Hematopoietic multipotent progenitor cell (in vitro differentiated cells): ENCODE measurements around the gene ALKBH7. TPM values are rescaled to one million over a fixed set of nuclear protein-coding genes. Genes with fewer than 3 reads are reported as not detected.

ENCODE experiments used
- DNase-seq, 3 donors: peaks; one replicate each; pipeline ENCODE4 v3.0.0-alpha.2; 2011 to 2015; ENCODE audit warnings: low read depth in 2 of 3, low spot score in 2 of 3
- small RNA-seq: library from RNA; depleted of rRNA; stranded (forward); fragments of <200 nt; gene quantifications from one replicate; pipeline ENCODE3, GENCODE V24; 2012
- total RNA-seq: library from RNA; depleted of rRNA; stranded (reverse); fragments of >200 nt; gene quantifications from one replicate; pipeline ENCODE4 v1.2.3, GENCODE V29; 2012

ALKBH7 gene
- total RNA-seq, 1 donor = 66.0 TPM

GRCh38 chr19:6423499-6424194 lies 51.1 kb downstream of the ALKBH7 start:
- peak in 2 of 3 donors; percentile 37 to 47 for DNase-seq

DNA sequence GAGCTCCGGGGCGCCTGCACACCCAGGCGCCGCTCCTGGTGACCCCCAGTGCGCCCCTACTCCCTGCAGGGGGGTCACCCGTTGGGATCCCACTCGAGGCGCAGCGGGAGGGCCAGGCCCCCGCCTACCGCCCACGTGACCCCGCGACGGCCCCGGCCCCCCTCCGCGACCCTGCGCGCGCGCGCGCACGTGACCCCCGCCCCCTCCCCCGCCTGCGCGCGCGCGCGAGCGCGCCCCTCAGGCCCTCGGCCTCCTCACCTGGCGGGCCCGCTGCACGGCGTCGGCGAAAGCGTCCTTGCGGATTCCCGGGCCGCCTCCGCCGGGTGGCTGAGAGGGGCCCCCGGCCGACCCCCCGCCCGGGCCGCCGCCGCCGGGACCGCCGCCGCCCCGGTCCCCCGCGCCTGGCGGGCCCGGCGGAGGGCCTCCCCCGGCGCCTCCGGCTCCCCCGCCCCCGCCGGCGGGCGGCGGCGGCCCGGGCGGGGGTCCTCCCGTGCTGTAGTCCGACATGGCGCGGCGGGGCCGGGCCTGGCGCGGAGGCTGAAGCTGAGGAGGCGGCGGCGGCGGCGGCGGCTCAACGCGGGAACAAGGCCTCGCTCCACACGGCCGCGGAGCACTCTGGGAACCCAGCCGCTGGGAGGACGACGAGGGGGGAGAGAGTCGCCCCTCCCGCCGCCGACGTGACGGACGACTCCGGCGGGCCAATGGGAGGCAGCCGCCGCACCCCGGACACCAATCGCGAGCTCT lies 51.8 kb downstream of the ALKBH7 start, which contains the start of gene KHSRP:
Gene KHSRP (minus strand): TSS at position 617 of the 744 bp plus-strand sequence. CDS start 110 bp downstream, at position 507.
- peak in 2 of 3 donors; percentile 28 to 31 for DNase-seq

Small RNA genes within 50 kb of the gene (small RNA-seq; reads per million reads assigned to genes)
- gene MIR6790 (not detected), gene MIR6885 (not detected)

Other genes with a start within 250 kb of the ALKBH7 start
- under 0.01 TPM for gene ACSBG2, start 237.1 kb upstream of the ALKBH7 start, total RNA-seq
- gene MLLT1, start 92.8 kb upstream of the ALKBH7 start, total RNA-seq = 7.8 TPM
- under 0.01 TPM for gene ACER1, start 39.2 kb upstream of the ALKBH7 start, total RNA-seq
- gene CLPP, start 11.3 kb upstream of the ALKBH7 start, total RNA-seq = 193 TPM
- 2.2 TPM for gene PSPN, start 3.1 kb downstream of the ALKBH7 start, total RNA-seq
- gene GTF2F1, start 20.4 kb downstream of the ALKBH7 start, total RNA-seq = 69.7 TPM
- 100 TPM for gene KHSRP, start 52.0 kb downstream of the ALKBH7 start, total RNA-seq
- gene SLC25A41, start 61.0 kb downstream of the ALKBH7 start, total RNA-seq = not detected
- 10.8 TPM for gene SLC25A23, start 87.0 kb downstream of the ALKBH7 start, total RNA-seq
- 0.27 TPM for gene CRB3, start 91.5 kb downstream of the ALKBH7 start, total RNA-seq
- gene DENND1C, start 109.0 kb downstream of the ALKBH7 start, total RNA-seq = 9.2 TPM
- gene TUBB4A, start 129.5 kb downstream of the ALKBH7 start, total RNA-seq = 7.0 TPM
- 2.2 TPM for gene TNFSF9, start 158.2 kb downstream of the ALKBH7 start, total RNA-seq
- gene CD70, start 218.4 kb downstream of the ALKBH7 start, total RNA-seq = 0.27 TPM